Cardiac muscle cell (in vitro differentiated cells and primary cell): ENCODE results near the gene MRC2. TPM values are rescaled to one million over a fixed set of nuclear protein-coding genes. Genes with fewer than 3 reads are reported as not detected.

Experiments used
- DNase-seq, 2 donors: peaks; one replicate each; pipeline versions ENCODE4 v3.0.0 to v3.0.0-alpha.2; 2010 to 2017; ENCODE audit warnings: low read depth in 1 of 2, low spot score in 1 of 2
- H3K27ac ChIP-seq: fragments of 200-600 bp; sonication (generic); 2 replicates; pipeline ENCODE4 v1.5.1; 2016
- H3K27me3 ChIP-seq: fragments of 200-600 bp; sonication (generic); 2 replicates; pipeline ENCODE4 v1.6.0; 2016; ENCODE audit warnings: control low read depth
- H3K36me3 ChIP-seq: fragments of 200-600 bp; sonication (generic); 2 replicates; pipeline ENCODE4 v1.5.1; 2016; ENCODE audit warnings: control low read depth
- H3K4me1 ChIP-seq: fragments of 200-600 bp; sonication (generic); 2 replicates; pipeline ENCODE4 v1.8.1; 2017; ENCODE audit warnings: low read depth, mild to moderate bottlenecking, mixed run types
- H3K4me3 ChIP-seq: fragments of 200-600 bp; sonication (generic); 2 replicates; pipeline ENCODE4 v1.5.1; 2016; ENCODE audit warnings: mild to moderate bottlenecking
- H3K9me3 ChIP-seq: fragments of 200-600 bp; sonication (generic); 2 replicates; pipeline ENCODE4 v1.5.1; 2017; ENCODE audit warnings: low read depth, mild to moderate bottlenecking, control low read depth
- polyA plus RNA-seq: library from polyadenylated mRNA; unstranded; fragments of >200 nt; fragmentation: Nextera tagmentation; extraction: Ambion mirVana; gene quantifications from 2 replicates; pipeline ENCODE4 v1.2.1, GENCODE V29; 2016
- total RNA-seq: library from RNA; depleted of rRNA; stranded (reverse); fragments of >200 nt; gene quantifications from 2 replicates; pipeline ENCODE4 v1.2.3, GENCODE V29; 2016
- TF ChIP-seq, protein P1 (sequence below): IDR thresholded peaks from 2 replicates; pipeline ENCODE4 v1.5.1; 2012; ENCODE audit warnings: low read depth, mild to moderate bottlenecking, low read length

Gene MRC2
- total and polyA plus RNA-seq, 2 experiments from 2014 or later, result 53.1 to 136 TPM

DNA sequence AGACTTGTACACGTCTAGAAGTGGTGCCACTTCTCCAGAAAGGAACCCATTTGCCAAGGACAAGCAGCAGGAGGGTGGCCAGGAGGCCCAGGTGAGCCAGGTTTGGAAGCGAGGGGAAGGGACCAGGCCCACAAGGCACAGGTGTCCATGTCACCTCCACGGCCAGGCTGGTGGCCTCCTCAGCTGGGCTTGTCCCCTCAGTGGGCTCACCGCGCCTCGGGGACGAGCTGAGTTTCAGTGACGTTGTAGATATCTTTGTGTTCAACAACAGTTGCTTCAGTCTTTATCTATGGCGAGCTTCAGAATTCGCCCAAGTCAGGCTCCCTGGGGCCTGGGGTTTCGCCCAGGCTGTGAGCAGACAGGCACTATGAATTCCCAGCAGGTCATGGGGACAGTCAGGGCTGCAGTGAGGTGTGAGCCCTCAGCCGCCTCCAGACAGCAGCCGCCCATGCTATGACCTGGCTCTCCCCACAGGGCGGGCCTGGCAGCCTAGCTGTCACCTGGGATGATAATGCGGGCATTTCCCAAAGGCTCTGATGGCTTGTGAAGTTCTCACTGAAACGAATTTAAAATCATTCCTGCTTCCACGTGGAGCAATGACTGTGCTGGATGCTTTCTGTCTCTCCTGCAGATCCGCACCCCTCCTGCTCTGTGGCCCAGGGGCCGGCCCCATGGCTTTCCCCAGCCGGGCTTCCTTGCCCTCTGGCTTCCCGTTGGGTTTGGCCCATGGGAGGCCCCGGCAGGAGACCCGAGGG, 89.5 kb downstream of the MRC2 start:
- TF ChIP-seq, protein P1, sequence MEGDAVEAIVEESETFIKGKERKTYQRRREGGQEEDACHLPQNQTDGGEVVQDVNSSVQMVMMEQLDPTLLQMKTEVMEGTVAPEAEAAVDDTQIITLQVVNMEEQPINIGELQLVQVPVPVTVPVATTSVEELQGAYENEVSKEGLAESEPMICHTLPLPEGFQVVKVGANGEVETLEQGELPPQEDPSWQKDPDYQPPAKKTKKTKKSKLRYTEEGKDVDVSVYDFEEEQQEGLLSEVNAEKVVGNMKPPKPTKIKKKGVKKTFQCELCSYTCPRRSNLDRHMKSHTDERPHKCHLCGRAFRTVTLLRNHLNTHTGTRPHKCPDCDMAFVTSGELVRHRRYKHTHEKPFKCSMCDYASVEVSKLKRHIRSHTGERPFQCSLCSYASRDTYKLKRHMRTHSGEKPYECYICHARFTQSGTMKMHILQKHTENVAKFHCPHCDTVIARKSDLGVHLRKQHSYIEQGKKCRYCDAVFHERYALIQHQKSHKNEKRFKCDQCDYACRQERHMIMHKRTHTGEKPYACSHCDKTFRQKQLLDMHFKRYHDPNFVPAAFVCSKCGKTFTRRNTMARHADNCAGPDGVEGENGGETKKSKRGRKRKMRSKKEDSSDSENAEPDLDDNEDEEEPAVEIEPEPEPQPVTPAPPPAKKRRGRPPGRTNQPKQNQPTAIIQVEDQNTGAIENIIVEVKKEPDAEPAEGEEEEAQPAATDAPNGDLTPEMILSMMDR, result no peak
- Histone ChIP-seq H3K36me3 (no peaks in the 10 kb centered on the region), H3K4me1 (peaks cover 41% of the 10 kb centered on the region), H3K4me3 (no peak overlapping the region), H3K9me3 (no peaks in the 10 kb centered on the region), H3K27me3 (no peaks in the 10 kb centered on the region), H3K27ac (no peak overlapping the region)
- no peak for DNase-seq

DNA sequence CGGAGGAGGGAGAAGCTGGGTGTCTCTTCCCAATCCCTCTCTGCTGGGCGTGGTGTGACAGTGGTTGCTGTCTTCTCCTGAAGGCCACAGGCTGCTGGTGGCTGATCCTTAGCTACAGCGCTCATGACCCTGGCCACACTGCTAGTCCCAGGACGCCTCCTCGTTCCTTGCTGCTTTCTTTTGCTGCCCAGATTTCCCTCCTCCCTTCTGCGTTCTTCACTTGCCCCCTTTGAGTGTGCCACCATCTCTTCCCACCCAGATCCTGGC, 90.1 kb downstream of the MRC2 start:
- Histone ChIP-seq H3K9me3 (no peaks in the 10 kb centered on the region), H3K4me1 (peaks cover 36% of the 10 kb centered on the region), H3K27me3 (no peaks in the 10 kb centered on the region), H3K27ac (no peak overlapping the region), H3K36me3 (no peaks in the 10 kb centered on the region), H3K4me3 (no peak overlapping the region)
- TF ChIP-seq, protein P1, result no peak
- no peak for DNase-seq

DNA sequence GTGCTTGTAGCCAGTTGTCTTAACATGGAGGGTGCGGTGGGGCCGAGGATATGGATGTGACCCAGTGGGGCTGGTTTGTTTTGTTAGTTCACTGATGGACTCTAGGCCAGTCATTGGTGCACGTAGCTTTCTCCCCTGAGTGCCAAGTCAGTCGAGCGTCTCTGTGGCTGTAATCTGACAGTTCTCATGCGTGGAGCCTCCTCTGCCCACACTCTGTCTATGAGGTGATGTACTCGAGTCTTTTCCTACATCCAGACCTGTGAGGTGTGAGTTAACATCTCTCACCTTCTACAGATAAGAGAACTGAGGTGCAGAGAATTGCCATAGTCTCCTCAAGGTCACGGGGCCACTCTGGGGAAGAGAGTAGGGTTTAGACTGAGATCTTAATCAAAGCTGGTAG, 90.4 kb downstream of the MRC2 start:
- H3K4me1 ChIP-seq, result peaks cover 35% of the 10 kb centered on the region
- no peak overlapping the region for H3K4me3 ChIP-seq
- H3K27ac ChIP-seq, result peak overlapping the region; percentile 50
- no peaks in the 10 kb centered on the region for H3K36me3 ChIP-seq
- no peak for DNase-seq
- no peaks in the 10 kb centered on the region for H3K9me3 ChIP-seq
- no peaks in the 10 kb centered on the region for H3K27me3 ChIP-seq
- TF ChIP-seq, protein P1, result no peak

DNA sequence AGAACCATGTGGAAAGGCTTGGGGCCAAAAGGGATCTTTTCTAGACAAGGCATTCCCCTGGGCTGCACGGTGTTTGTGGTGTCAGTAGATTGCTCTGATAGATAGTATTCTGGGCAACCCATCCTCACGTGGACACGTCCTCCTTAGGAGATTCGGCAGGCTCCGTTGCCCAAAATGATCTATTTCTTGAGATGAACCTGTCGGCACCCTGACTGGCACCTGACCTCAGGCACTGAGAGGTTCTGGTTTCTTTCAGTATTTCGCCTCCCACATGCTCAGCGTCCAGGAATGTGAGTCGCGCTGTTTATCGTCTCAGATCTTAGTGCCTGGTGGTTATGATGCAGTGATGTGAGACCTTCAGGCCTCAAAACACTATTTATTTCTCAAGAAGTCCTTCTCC, 91.0 kb downstream of the MRC2 start:
- TF ChIP-seq, protein P1, result no peak
- H3K4me1 ChIP-seq, result peaks cover 31% of the 10 kb centered on the region
- no peaks in the 10 kb centered on the region for H3K9me3 ChIP-seq
- peak; percentile 67 to 68 for DNase-seq
- H3K27ac ChIP-seq, result peak overlapping the region; percentile 54
- H3K4me3 ChIP-seq, result no peak overlapping the region
- H3K36me3 ChIP-seq, result no peaks in the 10 kb centered on the region
- no peaks in the 10 kb centered on the region for H3K27me3 ChIP-seq

DNA sequence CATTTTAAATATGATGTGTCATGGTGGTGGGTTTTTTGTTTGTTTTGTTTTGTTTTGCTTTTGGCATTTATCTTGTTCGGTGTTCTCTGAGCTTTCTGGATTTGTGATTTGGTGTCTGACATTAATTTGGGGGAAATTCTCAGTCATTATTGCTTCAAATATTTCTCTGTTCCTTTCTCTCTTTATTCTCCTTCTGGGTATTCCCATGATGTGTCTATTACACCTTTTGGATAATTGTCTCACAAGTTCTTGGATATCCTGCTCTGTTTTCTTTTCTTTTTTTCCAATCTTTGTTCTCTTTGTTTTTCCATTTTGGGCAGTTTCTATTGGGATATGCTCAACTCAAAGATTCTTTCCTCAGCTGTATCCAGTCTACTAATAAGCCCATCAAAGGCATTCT, 92.1 kb downstream of the MRC2 start:
- H3K9me3 ChIP-seq, result no peaks in the 10 kb centered on the region
- no peak for DNase-seq

More for the DNA sequence above, 92.1 kb downstream of the MRC2 start:
- no peak overlapping the region for H3K4me3 ChIP-seq
- H3K27me3 ChIP-seq, result no peaks in the 10 kb centered on the region
- TF ChIP-seq, protein P1, result no peak
- H3K4me1 ChIP-seq, result peaks cover 25% of the 10 kb centered on the region
- no peaks in the 10 kb centered on the region for H3K36me3 ChIP-seq
- H3K27ac ChIP-seq, result no peak overlapping the region
